ENCODE measurements around the gene TEDC2.

DNA sequence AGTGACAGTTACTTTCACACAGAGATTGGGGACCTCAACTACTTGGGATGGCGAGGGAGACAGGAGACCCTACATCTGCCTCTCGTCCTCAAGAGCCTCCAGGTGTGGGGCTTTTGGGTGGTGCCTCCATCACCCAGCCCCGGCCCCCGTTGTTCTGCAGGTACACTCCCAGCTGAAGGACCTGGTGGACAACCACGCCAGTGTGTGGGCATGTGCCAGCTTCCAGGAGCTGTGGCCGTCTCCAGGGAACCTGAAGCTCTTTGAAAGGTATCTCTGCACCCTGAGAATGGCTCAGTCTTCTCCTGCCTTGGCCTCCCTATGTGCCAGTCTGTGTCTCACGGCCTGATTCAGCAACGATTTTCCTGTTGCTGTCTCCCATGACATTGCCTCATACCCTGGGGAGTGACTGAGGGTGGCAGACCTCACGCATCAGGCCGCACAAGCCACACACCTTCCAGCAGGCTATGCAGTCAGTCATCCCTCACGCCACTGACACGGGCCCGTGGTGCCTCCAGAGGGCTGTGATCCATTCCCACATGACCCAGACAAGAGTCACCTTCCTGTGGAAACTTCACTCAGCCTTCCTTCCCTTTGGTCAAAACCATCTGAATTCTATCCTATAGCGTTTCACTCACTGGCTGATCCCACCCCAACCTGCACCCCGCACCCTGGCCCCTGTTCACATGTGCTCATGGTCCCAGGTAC is 27.0 kb upstream of the TEDC2 start:
- TF ChIP-seq, protein P1, sequence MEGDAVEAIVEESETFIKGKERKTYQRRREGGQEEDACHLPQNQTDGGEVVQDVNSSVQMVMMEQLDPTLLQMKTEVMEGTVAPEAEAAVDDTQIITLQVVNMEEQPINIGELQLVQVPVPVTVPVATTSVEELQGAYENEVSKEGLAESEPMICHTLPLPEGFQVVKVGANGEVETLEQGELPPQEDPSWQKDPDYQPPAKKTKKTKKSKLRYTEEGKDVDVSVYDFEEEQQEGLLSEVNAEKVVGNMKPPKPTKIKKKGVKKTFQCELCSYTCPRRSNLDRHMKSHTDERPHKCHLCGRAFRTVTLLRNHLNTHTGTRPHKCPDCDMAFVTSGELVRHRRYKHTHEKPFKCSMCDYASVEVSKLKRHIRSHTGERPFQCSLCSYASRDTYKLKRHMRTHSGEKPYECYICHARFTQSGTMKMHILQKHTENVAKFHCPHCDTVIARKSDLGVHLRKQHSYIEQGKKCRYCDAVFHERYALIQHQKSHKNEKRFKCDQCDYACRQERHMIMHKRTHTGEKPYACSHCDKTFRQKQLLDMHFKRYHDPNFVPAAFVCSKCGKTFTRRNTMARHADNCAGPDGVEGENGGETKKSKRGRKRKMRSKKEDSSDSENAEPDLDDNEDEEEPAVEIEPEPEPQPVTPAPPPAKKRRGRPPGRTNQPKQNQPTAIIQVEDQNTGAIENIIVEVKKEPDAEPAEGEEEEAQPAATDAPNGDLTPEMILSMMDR (IDR thresholded peaks at IDR 0.05; ENCODE audit: control extremely low read depth in 1 of 3, insufficient read depth in 1 of 3, low read depth in 1 of 3, low read length in 3 of 3): no peak
- TF ChIP-seq, protein P2, sequence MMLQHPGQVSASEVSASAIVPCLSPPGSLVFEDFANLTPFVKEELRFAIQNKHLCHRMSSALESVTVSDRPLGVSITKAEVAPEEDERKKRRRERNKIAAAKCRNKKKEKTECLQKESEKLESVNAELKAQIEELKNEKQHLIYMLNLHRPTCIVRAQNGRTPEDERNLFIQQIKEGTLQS (IDR thresholded peaks at IDR 0.05; ENCODE audit: insufficient read depth, low read depth, low read length): no peak
- TF ChIP-seq GTF2F1 (IDR thresholded peaks at IDR 0.05; ENCODE audit: borderline replicate concordance, low read depth, low read length): no peak
- no peak for TF ChIP-seq TAF1 (IDR thresholded peaks at IDR 0.05; ENCODE audit: low read depth, low read length)
- TF ChIP-seq RAD21 (IDR thresholded peaks at IDR 0.05 in 1 of 2, conservative IDR thresholded peaks at IDR 0.05 in 1 of 2; ENCODE audit: low read depth in 2 of 2, low read length in 2 of 2): no peak
